Endothelial cell of umbilical vein (primary cell): ENCODE measurements around the gene DNAJC16. TPM values are rescaled to one million over a fixed set of nuclear protein-coding genes. Genes with fewer than 3 reads are reported as not detected.

ENCODE experiments used
- BruUV-seq: library from RNA; stranded (reverse); fragments of 400-500 nt; replicated peaks from 2 replicates; lab custom pipeline; 2021; lab: Mats Ljungman, UMichigan
- CTCF ChIA-PET: fragments of 300-600, 350-600 bp; sonication (Branson Sonifier 250); formaldehyde crosslinking; loops from one replicate; lab custom pipeline; 2021; ENCODE audit warnings: antibody characterized with exemption, inconsistent platforms; lab: Charles Lee
- POLR2A ChIA-PET: fragments of 300-600, 350-600 bp; sonication (Branson Sonifier 250); formaldehyde crosslinking; loops from one replicate; lab custom pipeline; 2021; ENCODE audit warnings: antibody characterized with exemption, inconsistent platforms; lab: Charles Lee
- DNase-seq: peaks from one replicate; pipeline ENCODE4 v3.0.0-alpha.2; 2011; ENCODE audit warnings: low read depth, low spot score
- FAIRE-seq: peaks from 2 replicates; lab custom pipeline; 2011; peaks lifted over from hg19 to GRCh38; lab: Jason Lieb, UNC
- H2AFZ ChIP-seq: 2 replicates; pipeline ENCODE4 v1.6.0; 2012; ENCODE audit warnings: low read depth, low read length, control low read depth, inconsistent platforms
- H3K27ac ChIP-seq: 2 replicates; pipeline ENCODE4 v1.5.1; 2011; ENCODE audit warnings: low read depth, mild to moderate bottlenecking, control low read depth, low read length, moderate library complexity; ENCODE audit not compliant: insufficient read depth
- H3K27me3 ChIP-seq, 2 experiments: 2 replicates each; pipeline versions ENCODE4 v1.6.0 to v1.6.1; 2011; ENCODE audit warnings: low read length in 2 of 2, mixed read lengths in 1 of 2; ENCODE audit not compliant: control insufficient read depth in 2 of 2, insufficient read depth in 2 of 2
- H3K36me3 ChIP-seq, 2 experiments: 2 replicates in 1 of 2; 3 replicates in 1 of 2; pipeline ENCODE4 v1.5.1; 2011; ENCODE audit warnings: low read length in 2 of 2, mild to moderate bottlenecking in 1 of 2, moderate library complexity in 1 of 2; ENCODE audit not compliant: control insufficient read depth in 2 of 2, insufficient read depth in 2 of 2; ENCODE audit errors: extremely low read depth in 1 of 2
- H3K4me1 ChIP-seq: 3 replicates; pipeline ENCODE4 v1.5.1; 2011; ENCODE audit warnings: mild to moderate bottlenecking, low read length; ENCODE audit not compliant: control insufficient read depth, insufficient read depth; ENCODE audit errors: extremely low read depth
- H3K4me2 ChIP-seq: 2 replicates; pipeline ENCODE4 v1.6.1; 2011; ENCODE audit warnings: low read length, control low read depth, mixed read lengths; ENCODE audit not compliant: insufficient read depth
- H3K4me3 ChIP-seq, 3 experiments: fragments of 200-600 bp in 1 of 3; sonication (generic), shearing (Covaris generic) in 1 of 3; replicated peaks in 1 of 3; 2 replicates each; pipeline ENCODE4 v1.5.1; 2011 to 2016; ENCODE audit warnings: control low read depth in 3 of 3, low read length in 3 of 3, mild to moderate bottlenecking in 2 of 3, inconsistent platforms in 1 of 3, low read depth in 1 of 3, moderate library complexity in 1 of 3; ENCODE audit not compliant: insufficient read depth in 1 of 3
- H3K79me2 ChIP-seq: 2 replicates; pipeline ENCODE4 v1.6.0; 2012; ENCODE audit warnings: low read length, inconsistent platforms; ENCODE audit not compliant: control insufficient read depth, insufficient read depth
- H3K9ac ChIP-seq: replicated peaks from 2 replicates; pipeline ENCODE3; 2011; ENCODE audit warnings: low read length, control low read depth; ENCODE audit not compliant: insufficient read depth; ENCODE audit errors: extremely low read depth
- H3K9me1 ChIP-seq: replicated peaks from 3 replicates; pipeline ENCODE4 v1.6.0; 2011; ENCODE audit warnings: mild to moderate bottlenecking, low read length; ENCODE audit not compliant: control insufficient read depth, insufficient read depth; ENCODE audit errors: extremely low read depth
- H3K9me3 ChIP-seq: replicated peaks from 2 replicates; pipeline ENCODE4 v1.5.1; 2012; ENCODE audit warnings: low read length, inconsistent platforms; ENCODE audit not compliant: control insufficient read depth, insufficient read depth
- H4K20me1 ChIP-seq: replicated peaks from 2 replicates; pipeline ENCODE3; 2011; ENCODE audit warnings: mild to moderate bottlenecking, low read length; ENCODE audit not compliant: control insufficient read depth, insufficient read depth; ENCODE audit errors: extremely low read depth
- EZH2 ChIP-seq: IDR thresholded peaks from 2 replicates; pipeline ENCODE4 v1.6.1; 2012; ENCODE audit warnings: borderline replicate concordance, low read depth, mild to moderate bottlenecking, moderate library complexity, low read length, inconsistent platforms; ENCODE audit not compliant: severe bottlenecking
- FOS ChIP-seq: IDR thresholded peaks from 2 replicates; pipeline ENCODE4 v1.6.1; 2011; ENCODE audit warnings: mild to moderate bottlenecking, low read length, moderate library complexity, borderline replicate concordance; ENCODE audit not compliant: insufficient read depth
- GATA2 ChIP-seq: IDR thresholded peaks from 2 replicates; pipeline ENCODE4 v1.7.0; 2011; ENCODE audit warnings: low read depth, mild to moderate bottlenecking, moderate library complexity, mixed read lengths, low read length; ENCODE audit not compliant: insufficient read length, insufficient read depth
- JUN ChIP-seq: IDR thresholded peaks from 2 replicates; pipeline ENCODE4 v1.6.1; 2011; ENCODE audit warnings: borderline replicate concordance, low read depth; ENCODE audit not compliant: insufficient read length, insufficient read depth
- MYC ChIP-seq: IDR thresholded peaks from one replicate; pipeline ENCODE4 v1.6.1; 2011; ENCODE audit warnings: mild to moderate bottlenecking, low read depth, low read length
- POLR2A ChIP-seq: IDR thresholded peaks from 2 replicates; pipeline ENCODE4 v1.6.1; 2012; ENCODE audit warnings: low read depth, mild to moderate bottlenecking, control low read depth, low read length
- POLR2AphosphoS5 ChIP-seq: IDR thresholded peaks from 2 replicates; pipeline ENCODE4 v1.6.1; 2012; ENCODE audit warnings: low read depth, mild to moderate bottlenecking, control low read depth, low read length, moderate library complexity; ENCODE audit not compliant: insufficient read depth
- dilution Hi-C: fragments of 300-500 bp; cut with MboI; formaldehyde crosslinking; loops from one replicate; pipeline ENCODE4 v1.15.0; 2019; ENCODE audit warnings: low sequenced_read_pairs; ENCODE audit not compliant: extremely low pct_ligation_motif_present
- intact Hi-C: fragments of 100-400 bp; cut with micrococcal nuclease; formaldehyde crosslinking; loops from one replicate; pipeline ENCODE4 v1.10.0; 2022
- polyA plus RNA-seq, 4 experiments: library from polyadenylated mRNA; depleted of rRNA in 3 of 4; stranded (reverse) in 3 of 4; unstranded in 1 of 4; fragments of >200 nt; gene quantifications; 2 replicates each; pipeline versions ENCODE4 v1.2.1 to v1.2.3, GENCODE V29; 2011 to 2012; ENCODE audit warnings: missing spikeins in 1 of 4
- total RNA-seq: library from RNA; stranded (reverse); gene quantifications from 2 replicates; pipeline ENCODE4 v1.2.3, GENCODE V29; 2021
- TF ChIP-seq, protein P1 (sequence below), 2 donors: IDR thresholded peaks; 1 replicate in 1 of 2; 2 replicates in 1 of 2; pipeline ENCODE4 v1.5.1; 2011; ENCODE audit warnings: low read length in 2 of 2, mild to moderate bottlenecking in 2 of 2, moderate library complexity in 2 of 2, control low read depth in 1 of 2, inconsistent platforms in 1 of 2, low read depth in 1 of 2; ENCODE audit not compliant: insufficient read depth in 1 of 2; ENCODE audit errors: extremely low read depth in 1 of 2
- TF ChIP-seq, protein P2 (sequence below): IDR thresholded peaks from 2 replicates; pipeline ENCODE4 v1.6.1; 2011; ENCODE audit not compliant: insufficient read depth, insufficient read length

The DNAJC16 gene
- total and polyA plus RNA-seq, 2 donors (not counting 3 experiments of a cell fraction or from before 2014, with no cell fraction given): 8.0 to 21.4 TPM

DNA sequence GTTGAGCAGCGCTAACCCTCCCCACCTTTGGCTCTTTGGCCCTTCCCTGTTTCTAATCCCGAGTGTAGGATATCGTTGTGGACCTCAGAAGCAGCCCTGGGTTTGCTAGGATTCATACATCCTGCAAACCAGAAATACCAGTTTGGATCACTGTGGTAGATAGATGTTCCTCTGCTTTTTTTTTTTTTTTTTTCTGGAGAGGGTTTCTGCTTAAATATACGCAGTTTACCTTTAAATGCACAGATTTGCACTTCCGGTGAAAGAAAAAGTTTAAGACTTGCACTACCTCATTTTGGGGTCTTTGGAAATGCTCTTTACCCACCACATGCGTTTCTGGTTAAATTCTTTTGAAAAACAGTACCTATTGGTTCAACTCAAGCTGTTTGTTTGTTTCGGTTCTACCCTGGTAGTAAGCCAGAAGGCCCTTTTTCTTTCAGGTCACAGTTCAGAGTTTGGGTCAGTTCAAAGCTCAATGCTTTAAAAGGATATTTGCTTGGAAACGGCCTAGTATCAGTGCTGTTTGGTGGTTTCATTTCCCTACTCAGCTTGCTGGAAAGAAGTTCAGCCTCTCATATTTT, 91.5 kb downstream of the DNAJC16 start:
- H3K9me1 ChIP-seq: no peaks in the 10 kb centered on the region
- TF ChIP-seq, protein P1, sequence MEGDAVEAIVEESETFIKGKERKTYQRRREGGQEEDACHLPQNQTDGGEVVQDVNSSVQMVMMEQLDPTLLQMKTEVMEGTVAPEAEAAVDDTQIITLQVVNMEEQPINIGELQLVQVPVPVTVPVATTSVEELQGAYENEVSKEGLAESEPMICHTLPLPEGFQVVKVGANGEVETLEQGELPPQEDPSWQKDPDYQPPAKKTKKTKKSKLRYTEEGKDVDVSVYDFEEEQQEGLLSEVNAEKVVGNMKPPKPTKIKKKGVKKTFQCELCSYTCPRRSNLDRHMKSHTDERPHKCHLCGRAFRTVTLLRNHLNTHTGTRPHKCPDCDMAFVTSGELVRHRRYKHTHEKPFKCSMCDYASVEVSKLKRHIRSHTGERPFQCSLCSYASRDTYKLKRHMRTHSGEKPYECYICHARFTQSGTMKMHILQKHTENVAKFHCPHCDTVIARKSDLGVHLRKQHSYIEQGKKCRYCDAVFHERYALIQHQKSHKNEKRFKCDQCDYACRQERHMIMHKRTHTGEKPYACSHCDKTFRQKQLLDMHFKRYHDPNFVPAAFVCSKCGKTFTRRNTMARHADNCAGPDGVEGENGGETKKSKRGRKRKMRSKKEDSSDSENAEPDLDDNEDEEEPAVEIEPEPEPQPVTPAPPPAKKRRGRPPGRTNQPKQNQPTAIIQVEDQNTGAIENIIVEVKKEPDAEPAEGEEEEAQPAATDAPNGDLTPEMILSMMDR (IDR thresholded peaks at IDR 0.05; ENCODE audit: extremely low read depth in 1 of 2, insufficient read depth in 1 of 2, low read depth in 1 of 2, low read length in 2 of 2): no peak
- TF ChIP-seq, protein P2, sequence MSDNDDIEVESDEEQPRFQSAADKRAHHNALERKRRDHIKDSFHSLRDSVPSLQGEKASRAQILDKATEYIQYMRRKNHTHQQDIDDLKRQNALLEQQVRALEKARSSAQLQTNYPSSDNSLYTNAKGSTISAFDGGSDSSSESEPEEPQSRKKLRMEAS: no peak
- TF ChIP-seq POLR2AphosphoS5: no peak
- no peak for TF ChIP-seq FOS
- no peak for TF ChIP-seq GATA2
- TF ChIP-seq EZH2: no peak
- no peak for TF ChIP-seq JUN
- no peak for TF ChIP-seq POLR2A
- no peak for TF ChIP-seq MYC
- H3K4me1 ChIP-seq: peaks cover 27% of the 10 kb centered on the region
- peak overlapping the region; percentile 66 for H2AFZ ChIP-seq
- ChIA-PET CTCF (interaction anchor here (0.9 to 1.0 kb wide), 3 partner anchors 15 to 72 kb away, joined by 3 to 4 read pairs (median 3); no protein-coding TSS in a partner anchor), POLR2A (interaction anchor here (0.6 to 1.3 kb wide), 3 partner anchors 46 to 130 kb away, joined by 4 to 8 read pairs (median 6); no protein-coding TSS in a partner anchor)
- peaks cover 55% of the 10 kb centered on the region for H3K79me2 ChIP-seq
- DNase-seq: peak; percentile 45
- H4K20me1 ChIP-seq: no peaks in the 10 kb centered on the region
- H3K9me3 ChIP-seq: no peaks in the 10 kb centered on the region
- peak overlapping the region; percentile 44 to 87 (median 75) for H3K4me3 ChIP-seq
- H3K27me3 ChIP-seq: no peaks in the 10 kb centered on the region
- intact Hi-C loops: loop anchor here (10.0 kb wide), 1 partner anchor 227 kb away; the partner anchor contains the start of gene SPEN
- BruUV-seq: no TSS peak
- H3K27ac ChIP-seq: peak overlapping the region; percentile 45
- no peaks in the 10 kb centered on the region for H3K36me3 ChIP-seq
- peak overlapping the region; percentile 80 for H3K9ac ChIP-seq
- FAIRE-seq: no peak
- peak overlapping the region; percentile 95 for H3K4me2 ChIP-seq
- dilution Hi-C loops: no loop called here
